ENCODE data around the gene DCAF5.

GRCh38 chr14:69001375-69001774 is 151.5 kb downstream of the DCAF5 start:
- TF ChIP-seq EZH2 (IDR thresholded peaks at IDR 0.05; ENCODE audit: borderline replicate concordance, insufficient read depth, low read depth, low read length, poor library complexity, severe bottlenecking) (no peak), CTCF (IDR thresholded peaks at IDR 0.05) (no peak)

Data from B cell (primary cell).